GM12892 (cell line): ENCODE measurements around the gene ANKFN1.

Experiments used
- POLR2A ChIP-seq: IDR thresholded peaks from 2 replicates; pipeline ENCODE4 v1.6.1; 2011; ENCODE audit warnings: low read depth, low read length, control low read depth
- POLR2AphosphoS5 ChIP-seq: IDR thresholded peaks from 2 replicates; pipeline ENCODE4 v1.6.1; 2011; ENCODE audit warnings: low read depth, low read length, control low read depth

DNA sequence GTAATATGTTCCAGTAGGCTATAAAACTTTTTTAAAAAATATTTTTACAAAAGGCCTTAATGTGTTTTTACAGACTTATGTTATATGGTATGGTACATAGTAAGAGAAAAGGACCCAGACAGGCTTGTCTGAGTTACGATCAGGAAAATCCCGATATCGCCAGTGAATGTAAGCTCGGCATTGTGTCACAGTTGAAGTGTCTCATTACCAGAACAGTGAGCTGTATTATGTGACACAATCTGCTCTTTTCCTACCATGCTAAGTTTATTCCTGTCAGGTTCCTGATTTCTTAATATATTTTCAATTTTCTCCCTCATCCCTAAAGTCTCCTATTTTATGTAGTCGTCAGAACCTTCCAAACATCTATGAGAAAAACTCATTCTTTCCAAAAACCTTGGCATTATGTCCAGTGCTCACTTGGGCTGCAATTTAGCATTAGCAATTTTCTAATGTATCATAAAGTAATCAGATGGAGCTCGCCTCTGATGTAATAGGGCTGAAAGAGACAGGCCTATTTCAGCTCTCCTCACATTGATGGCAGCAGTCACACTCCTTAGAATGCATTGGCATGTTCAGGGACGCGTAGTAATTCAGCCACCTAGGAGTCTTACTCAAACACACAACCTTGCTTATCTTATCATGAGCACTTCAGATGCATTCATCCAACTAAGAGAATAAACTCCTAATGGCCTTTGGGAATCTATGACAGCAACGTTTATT is 292.6 kb downstream of the ANKFN1 start:
- TF ChIP-seq POLR2A, result no peak
- no peak for TF ChIP-seq POLR2AphosphoS5
